HepG2 (cell line): ENCODE measurements around the gene GRAMD4. TPM values are rescaled to one million over a fixed set of nuclear protein-coding genes. Genes with fewer than 3 reads are reported as not detected.
"Not testable (repeated sequence)": the region's sequence is repeated elsewhere in the genome, so short reads cannot be mapped to it uniquely, and the experiment has no call there.

Experiments
- ATAC-seq: fragments of 200-7000 bp; cut with Tn5 transposase; 3 replicates; pipeline ENCODE4 v1.9.1; 2020; ENCODE audit warnings: mild to moderate bottlenecking, moderate library complexity
- BruUV-seq: library from RNA; stranded (reverse); fragments of 400-500 nt; replicated peaks from 2 replicates; lab custom pipeline; 2021; lab: Mats Ljungman, UMichigan
- CTCF ChIA-PET: fragments of 300-600 bp; formaldehyde crosslinking; extraction: SDS; loops from one replicate; lab custom pipeline; 2021; ENCODE audit warnings: low total read pairs, inconsistent platforms, low intra/inter-chr PET ratio; lab: Yijun Ruan, JAX
- POLR2A ChIA-PET: fragments of 350-600 bp; sonication (Branson Sonifier 250); formaldehyde crosslinking; loops from one replicate; lab custom pipeline; 2020; ENCODE audit warnings: antibody characterized with exemption, inconsistent platforms; lab: Yijun Ruan, JAX
- DNase-seq: peaks from one replicate; pipeline ENCODE4 v3.0.0-alpha.2; 2015; ENCODE audit warnings: low spot score
- FAIRE-seq: peaks from 3 replicates; lab custom pipeline; 2011; peaks lifted over from hg19 to GRCh38; lab: Jason Lieb, UNC
- H2AFZ ChIP-seq: one replicate; pipeline ENCODE4 v1.6.1; 2011; ENCODE audit warnings: low read length, inconsistent platforms
- H3K27ac ChIP-seq: fragments of 300-600 bp; 3 replicates; pipeline ENCODE4 v1.8.0; 2011; ENCODE audit warnings: mixed run types, mild to moderate bottlenecking, mixed read lengths, low read length, inconsistent platforms; ENCODE audit not compliant: insufficient read depth; ENCODE audit errors: extremely low read length
- H3K27me3 ChIP-seq, 2 experiments: fragments of 200-600 bp in 1 of 2; 2 replicates in 1 of 2; 3 replicates in 1 of 2; pipeline versions ENCODE4 v1.6.0 to v1.8.0; 2011; ENCODE audit warnings: low read length in 2 of 2, mild to moderate bottlenecking in 2 of 2, moderate library complexity in 2 of 2, inconsistent platforms in 1 of 2; ENCODE audit not compliant: insufficient read depth in 2 of 2, control insufficient read depth in 1 of 2
- H3K36me3 ChIP-seq, 2 experiments: fragments of 200-600 bp in 1 of 2; replicated peaks in 1 of 2; 2 replicates in 1 of 2; 3 replicates in 1 of 2; pipeline versions ENCODE4 v1.5.1 to v1.8.0; 2011; ENCODE audit warnings: low read length in 2 of 2, inconsistent platforms in 1 of 2; ENCODE audit not compliant: insufficient read depth in 2 of 2, control insufficient read depth in 1 of 2
- H3K4me1 ChIP-seq: 2 replicates; pipeline ENCODE4 v1.5.1; 2012; ENCODE audit warnings: low read length, inconsistent platforms; ENCODE audit not compliant: insufficient read depth
- H3K4me2 ChIP-seq: 2 replicates; pipeline ENCODE4 v1.6.0; 2011; ENCODE audit warnings: low read depth, low read length, inconsistent platforms
- H3K4me3 ChIP-seq, 3 experiments: fragments of 200-600 bp in 1 of 3; sonication (generic), shearing (Covaris generic) in 1 of 3; replicated peaks in 1 of 3; 2 replicates each; pipeline ENCODE4 v1.5.1; 2011 to 2016; ENCODE audit warnings: low read length in 3 of 3, inconsistent platforms in 2 of 3, low read depth in 2 of 3, mild to moderate bottlenecking in 2 of 3, control low read depth in 1 of 3, mixed read lengths in 1 of 3; ENCODE audit not compliant: insufficient read depth in 1 of 3
- H3K79me2 ChIP-seq: one replicate; pipeline ENCODE4 v1.6.1; 2011; ENCODE audit warnings: low read length, inconsistent platforms; ENCODE audit not compliant: insufficient read depth
- H3K9ac ChIP-seq: 2 replicates; pipeline ENCODE4 v1.6.0; 2011; ENCODE audit warnings: mild to moderate bottlenecking, low read depth, low read length, inconsistent platforms; ENCODE audit not compliant: insufficient read depth
- H3K9me3 ChIP-seq: 2 replicates; pipeline ENCODE4 v1.5.1; 2012; ENCODE audit warnings: mild to moderate bottlenecking, low read length
- H4K20me1 ChIP-seq: 2 replicates; pipeline ENCODE4 v1.6.0; 2011; ENCODE audit warnings: inconsistent platforms, mild to moderate bottlenecking, low read length, moderate library complexity; ENCODE audit not compliant: insufficient read depth
- FOXA1 ChIP-seq, 2 experiments: fragments of 450-650 bp in 1 of 2; sonication (generic) in 1 of 2; formaldehyde crosslinking in 1 of 2; IDR thresholded peaks; 2 replicates each; pipeline versions ENCODE4 v1.4.0 to v1.6.1; 2016 to 2020; ENCODE audit warnings: missing genetic modification reagents in 1 of 2
- PHB2 ChIP-seq: fragments of 450-650 bp; IDR thresholded peaks from 2 replicates; pipeline ENCODE4 v1.6.1; 2018; ENCODE audit not compliant: partially characterized antibody
- SOX13 ChIP-seq, 3 experiments: fragments of 450-650 bp in 1 of 3; sonication (generic) in 1 of 3; formaldehyde crosslinking in 1 of 3; IDR thresholded peaks in 2 of 3; conservative IDR thresholded peaks in 1 of 3; 2 replicates each; pipeline versions ENCODE4 v1.5.0 to v1.6.1; 2016 to 2020; ENCODE audit warnings: antibody characterized with exemption in 1 of 3, mild to moderate bottlenecking in 1 of 3, missing compliant biosample characterization in 1 of 3, missing genetic modification reagents in 1 of 3, moderate library complexity in 1 of 3
- TSC22D2 ChIP-seq: sonication (generic); formaldehyde crosslinking; IDR thresholded peaks from 2 replicates; pipeline ENCODE4 v1.5.1; 2020; ENCODE audit warnings: missing genetic modification reagents, mild to moderate bottlenecking, borderline replicate concordance
- ZNF720 ChIP-seq: sonication (generic); formaldehyde crosslinking; IDR thresholded peaks from 2 replicates; pipeline ENCODE4 v1.4.0; 2020; ENCODE audit warnings: missing genetic modification reagents
- WGBS: methylation state at CpG from one replicate; pipeline ENCODE4 v1.1.6; 2017; ENCODE audit warnings: low lambda C conversion rate; 5-methylcytosine and 5-hydroxymethylcytosine counted together
- in situ Hi-C: cut with HindIII; loops from 2 replicates; pipeline ENCODE4 v1.10.0; 2017; ENCODE audit warnings: low pct_unique_long_range_greater_than_20kb; ENCODE audit not compliant: extremely low pct_ligation_motif_present
- intact Hi-C: fragments of 100-400 bp; cut with micrococcal nuclease; formaldehyde crosslinking; loops from one replicate; pipeline ENCODE4 v1.10.0; 2022; ENCODE audit not compliant: unreplicated experiment
- polyA plus RNA-seq, 8 experiments: library from polyadenylated mRNA; depleted of rRNA in 3 of 8; stranded (reverse) in 7 of 8; unstranded in 1 of 8; fragments of >200 nt; fragmentation: Illumina TruSeq in 4 of 8; extraction: Trizol in 4 of 8; gene quantifications; 2 replicates each; pipeline versions ENCODE4 v1.2.1 to v1.2.3, GENCODE V29; 2011 to 2016; ENCODE audit warnings: low read depth in 4 of 8, missing spikeins in 1 of 8, mixed read lengths in 1 of 8; ENCODE audit not compliant: insufficient read depth in 1 of 8
- total RNA-seq, 5 experiments: library from RNA; depleted of rRNA; stranded (reverse); fragments of >200 nt; fragmentation: Illumina TruSeq; extraction: Trizol; gene quantifications; 2 replicates each; pipeline ENCODE4 v1.2.3, GENCODE V29; 2016; ENCODE audit warnings: low read depth in 1 of 5

The GRAMD4 gene
- total and polyA plus RNA-seq, 2 of the 13 experiments (the other 11 are each of a cell fraction or from before 2014, with no cell fraction given) = 15.2 to 15.7 TPM

DNA sequence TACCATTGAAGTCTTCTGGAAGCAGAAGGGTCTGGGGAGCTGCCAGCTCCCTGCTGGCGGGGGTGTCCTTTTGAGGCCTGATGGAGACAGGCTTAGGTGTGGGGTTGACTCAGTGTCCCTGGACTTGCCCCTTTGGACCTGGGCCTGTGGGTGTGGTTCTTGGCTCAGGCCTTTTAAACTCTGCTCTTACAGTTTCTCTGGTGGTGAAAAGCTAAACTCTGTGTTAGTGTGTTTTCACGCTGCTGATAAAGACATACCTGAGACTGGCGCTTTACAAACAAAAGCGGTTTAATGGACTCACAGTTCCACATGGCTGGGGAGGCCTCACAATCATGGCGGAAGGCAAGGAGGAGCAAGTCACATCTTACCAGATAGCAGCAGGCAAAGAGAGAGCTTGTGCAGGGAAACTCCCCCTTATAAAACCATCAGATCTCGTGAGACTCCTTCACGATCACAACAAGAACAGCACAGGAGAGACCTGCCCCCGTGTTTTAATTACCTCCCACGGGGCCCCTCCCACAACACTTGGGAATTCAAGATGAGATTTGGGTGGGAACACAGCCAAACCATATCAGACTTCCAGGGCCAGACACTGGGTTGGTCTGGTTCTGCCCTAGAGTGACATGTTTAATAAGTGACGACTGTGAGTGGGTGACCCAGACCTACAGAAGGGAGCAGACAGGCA is 26.5 kb downstream of the GRAMD4 start (continued):
- TF ChIP-seq ZNF720 (CRISPR knock-in tag) = no peak
- TF ChIP-seq PHB2 = no peak
- no peak for TF ChIP-seq TSC22D2 (CRISPR knock-in tag)
- TF ChIP-seq SOX13 (IDR thresholded peaks at IDR 0.05) = no peak
- TF ChIP-seq SOX13 (CRISPR knock-in tag; conservative IDR thresholded peaks at IDR 0.05 in 1 of 2, IDR thresholded peaks at IDR 0.05 in 1 of 2) = 0 out of 4 replicates have a peak, but pooled peaks of 1 of the 2 experiments have one; percentile 5

DNA sequence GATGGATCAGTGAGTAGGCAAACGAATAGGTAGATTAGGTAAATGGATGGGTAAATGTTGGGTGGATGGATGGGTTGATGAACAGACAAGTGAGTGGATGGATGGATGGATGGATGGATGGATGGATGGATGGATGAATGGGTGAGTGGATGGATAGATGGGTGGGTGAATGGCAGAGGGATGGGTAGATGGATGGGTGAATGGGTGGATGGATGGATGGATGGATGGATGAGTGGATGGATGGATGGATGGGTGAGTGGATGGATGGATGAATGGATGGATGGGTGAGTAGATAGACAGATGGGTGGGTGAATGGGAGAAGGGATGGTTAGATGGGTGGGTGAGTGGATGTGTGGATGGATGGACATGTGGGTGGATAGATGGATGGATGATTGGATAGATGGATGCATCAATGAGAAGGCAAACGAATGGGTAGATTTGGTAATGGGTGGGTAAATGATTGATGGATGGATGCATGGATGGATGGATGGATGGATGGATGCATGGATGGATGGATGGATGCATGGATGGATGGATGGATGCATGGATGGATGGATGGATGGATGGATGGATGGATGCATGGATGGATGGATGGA is 28.1 kb downstream of the GRAMD4 start:
- in situ Hi-C loops; POLR2A ChIA-PET; H3K4me3 ChIP-seq; CTCF ChIA-PET; BruUV-seq; H3K9ac ChIP-seq; ATAC-seq; H2AFZ ChIP-seq; H3K27me3 ChIP-seq; intact Hi-C loops; H3K36me3 ChIP-seq; H3K79me2 ChIP-seq; FAIRE-seq; H3K4me2 ChIP-seq; H4K20me1 ChIP-seq; H3K9me3 ChIP-seq; DNase-seq; H3K27ac ChIP-seq; TF ChIP-seq FOXA1 (CRISPR knock-in tag; IDR thresholded peaks at IDR 0.05): not testable (repeated sequence)
- TF ChIP-seq FOXA1 (IDR thresholded peaks at IDR 0.05) = 0 out of 2 replicates have a peak, but pooled peaks have one; percentile 10
- WGBS = 93% methylated on average over 2 of the region's 2 CpGs
- H3K4me1 ChIP-seq = peaks cover 63% of the 10 kb centered on the region
